ENCODE data around the gene GFI1. TPM values are rescaled to one million over a fixed set of nuclear protein-coding genes. Genes with fewer than 3 reads are reported as not detected.

GFI1 gene
- total RNA-seq, 1 donor from 2014 or later: 0.11 TPM

DNA sequence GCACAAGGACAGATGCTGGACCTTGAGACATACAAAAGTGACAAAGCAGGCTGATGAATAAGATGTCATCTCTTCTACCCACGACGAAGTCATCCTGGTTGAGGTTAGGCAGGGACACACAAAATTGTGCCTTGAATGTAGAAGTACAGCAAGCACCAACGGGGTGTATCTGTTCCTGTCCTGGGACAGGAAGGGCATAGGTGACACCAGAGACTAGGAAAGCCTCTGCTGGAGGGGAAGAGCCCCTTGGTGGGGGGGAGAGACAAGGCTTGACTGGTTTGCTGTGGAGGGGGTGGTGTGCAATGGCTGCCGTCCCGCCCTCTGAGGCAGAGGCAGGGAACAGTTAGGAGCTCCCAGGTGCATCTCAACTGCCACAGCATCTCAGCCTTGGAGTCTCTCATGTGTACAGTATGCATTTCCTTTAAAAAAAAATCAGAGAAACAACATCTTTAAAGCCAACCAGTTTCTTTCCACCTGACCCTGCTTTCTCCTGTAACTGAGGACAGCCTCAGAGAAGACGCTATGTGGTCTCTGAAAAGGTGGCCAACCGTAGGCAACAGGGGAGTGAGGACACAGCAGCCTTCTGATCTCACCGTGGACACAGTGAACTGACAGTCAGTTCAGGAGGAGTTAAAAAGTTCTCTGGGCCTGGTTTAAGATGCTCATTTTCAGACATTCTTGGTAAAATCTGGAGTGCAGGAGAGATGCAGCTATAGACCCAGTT is 17.7 kb upstream of the GFI1 start:
- H3K9me3 Mint-ChIP-seq (ENCODE audit: unreplicated experiment): no peaks in the 10 kb centered on the region
- peaks cover 4% of the 10 kb centered on the region for H3K4me1 Mint-ChIP-seq (ENCODE audit: unreplicated experiment)

DNA sequence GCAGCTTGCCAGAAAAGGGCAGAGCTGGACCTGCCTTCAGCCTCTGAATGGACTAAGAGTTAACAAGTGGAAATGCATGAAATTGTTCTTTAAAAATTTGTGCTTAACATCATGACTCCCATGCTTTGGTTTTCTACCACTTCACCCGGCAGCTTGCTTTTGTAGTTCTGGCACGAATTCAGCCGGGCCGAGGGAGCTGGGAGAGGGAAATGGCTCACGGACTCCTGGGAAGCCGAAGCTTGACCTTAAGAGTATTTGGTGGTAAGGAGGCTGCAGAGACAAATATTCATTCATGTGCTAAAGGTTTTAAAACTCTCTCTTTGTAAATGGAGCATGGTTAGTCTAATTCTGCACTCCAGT is 17.2 kb upstream of the GFI1 start:
- TF ChIP-seq, protein P1, sequence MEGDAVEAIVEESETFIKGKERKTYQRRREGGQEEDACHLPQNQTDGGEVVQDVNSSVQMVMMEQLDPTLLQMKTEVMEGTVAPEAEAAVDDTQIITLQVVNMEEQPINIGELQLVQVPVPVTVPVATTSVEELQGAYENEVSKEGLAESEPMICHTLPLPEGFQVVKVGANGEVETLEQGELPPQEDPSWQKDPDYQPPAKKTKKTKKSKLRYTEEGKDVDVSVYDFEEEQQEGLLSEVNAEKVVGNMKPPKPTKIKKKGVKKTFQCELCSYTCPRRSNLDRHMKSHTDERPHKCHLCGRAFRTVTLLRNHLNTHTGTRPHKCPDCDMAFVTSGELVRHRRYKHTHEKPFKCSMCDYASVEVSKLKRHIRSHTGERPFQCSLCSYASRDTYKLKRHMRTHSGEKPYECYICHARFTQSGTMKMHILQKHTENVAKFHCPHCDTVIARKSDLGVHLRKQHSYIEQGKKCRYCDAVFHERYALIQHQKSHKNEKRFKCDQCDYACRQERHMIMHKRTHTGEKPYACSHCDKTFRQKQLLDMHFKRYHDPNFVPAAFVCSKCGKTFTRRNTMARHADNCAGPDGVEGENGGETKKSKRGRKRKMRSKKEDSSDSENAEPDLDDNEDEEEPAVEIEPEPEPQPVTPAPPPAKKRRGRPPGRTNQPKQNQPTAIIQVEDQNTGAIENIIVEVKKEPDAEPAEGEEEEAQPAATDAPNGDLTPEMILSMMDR (IDR thresholded peaks at IDR 0.05): no peak
- Mint-ChIP-seq H3K9me3 (ENCODE audit: unreplicated experiment) (no peaks in the 10 kb centered on the region), H3K4me3 (ENCODE audit: unreplicated experiment) (no peak overlapping the region), H3K36me3 (ENCODE audit: unreplicated experiment) (no peaks in the 10 kb centered on the region), H3K4me1 (ENCODE audit: unreplicated experiment) (peaks cover 4% of the 10 kb centered on the region), H3K27ac (ENCODE audit: unreplicated experiment) (no peak overlapping the region), H3K27me3 (ENCODE audit: unreplicated experiment) (no peaks in the 10 kb centered on the region)
- DNase-seq (ENCODE audit: extremely low spot score, unreplicated experiment): no peak

More for the DNA sequence above, 17.7 kb upstream of the GFI1 start:
- Mint-ChIP-seq H3K36me3 (ENCODE audit: unreplicated experiment) (no peaks in the 10 kb centered on the region), H3K4me3 (ENCODE audit: unreplicated experiment) (no peak overlapping the region), H3K27me3 (ENCODE audit: unreplicated experiment) (no peaks in the 10 kb centered on the region), H3K27ac (ENCODE audit: unreplicated experiment) (no peak overlapping the region)
- no peak for DNase-seq (ENCODE audit: extremely low spot score, unreplicated experiment)
- TF ChIP-seq, protein P1 (IDR thresholded peaks at IDR 0.05): no peak

DNA sequence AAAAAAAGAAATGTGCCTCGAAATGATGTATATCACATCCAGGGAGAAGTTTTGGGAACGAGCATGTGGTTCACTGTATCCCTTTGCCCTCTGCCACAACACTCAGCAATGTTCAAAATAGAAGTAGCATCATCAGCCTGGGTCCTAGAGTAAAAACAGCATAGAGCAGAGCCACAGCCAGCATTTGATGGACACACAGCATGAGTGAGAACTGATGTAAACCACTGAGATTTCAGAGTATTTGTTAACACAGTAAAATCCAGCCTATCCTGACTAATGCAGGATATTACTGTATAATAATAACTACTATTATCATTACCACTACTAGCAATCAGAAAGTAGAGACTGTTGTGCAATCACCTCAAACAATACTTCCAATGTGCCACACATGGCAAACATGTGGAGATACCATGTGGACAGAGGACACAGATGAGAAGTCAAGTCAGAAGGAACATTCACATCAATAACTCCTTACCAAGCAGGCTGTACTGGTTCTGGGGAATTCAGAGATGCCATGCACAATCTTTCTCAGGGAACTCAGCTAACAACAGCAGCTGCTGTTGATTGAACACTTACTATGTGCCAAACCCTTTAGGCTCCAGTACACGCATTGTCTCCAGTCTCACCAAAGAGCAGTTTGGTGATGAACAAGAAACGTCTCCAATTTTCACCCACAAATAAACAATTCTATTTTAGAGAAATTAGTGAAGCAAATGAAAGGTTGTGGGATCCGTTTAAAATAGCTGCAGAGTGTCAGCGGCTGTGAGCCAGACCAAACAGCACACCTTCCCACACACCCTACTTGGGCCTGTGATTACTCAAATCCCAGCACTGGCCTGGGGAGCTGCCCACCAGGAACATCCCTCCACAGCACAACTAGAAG is 16.6 kb upstream of the GFI1 start:
- Mint-ChIP-seq H3K4me1 (ENCODE audit: unreplicated experiment) (peaks cover 4% of the 10 kb centered on the region), H3K9me3 (ENCODE audit: unreplicated experiment) (peaks cover 4% of the 10 kb centered on the region), H3K36me3 (ENCODE audit: unreplicated experiment) (no peaks in the 10 kb centered on the region), H3K27me3 (ENCODE audit: unreplicated experiment) (peaks cover 3% of the 10 kb centered on the region), H3K27ac (ENCODE audit: unreplicated experiment) (no peak overlapping the region), H3K4me3 (ENCODE audit: unreplicated experiment) (no peak overlapping the region)
- TF ChIP-seq, protein P1 (IDR thresholded peaks at IDR 0.05): no peak
- DNase-seq (ENCODE audit: extremely low spot score, unreplicated experiment): no peak

DNA sequence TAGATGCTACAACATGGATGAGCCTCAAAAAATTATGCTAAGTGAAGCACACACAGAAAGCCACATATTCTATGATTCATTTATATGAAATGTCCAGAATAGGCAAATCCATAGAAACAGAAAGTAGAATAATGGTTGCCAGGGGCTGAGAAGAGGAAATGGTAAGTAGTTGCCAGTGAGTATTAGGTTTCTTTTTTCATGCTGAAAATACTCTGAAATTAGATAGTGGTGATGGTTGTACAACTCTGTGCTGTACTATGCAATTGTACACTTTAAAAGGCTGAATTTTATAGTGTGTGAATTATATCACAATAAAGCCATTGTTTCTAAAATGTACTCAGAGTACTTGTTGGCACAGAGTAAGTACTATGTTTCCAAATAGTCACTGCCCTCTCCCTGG is 15.5 kb upstream of the GFI1 start:
- Mint-ChIP-seq H3K4me3 (ENCODE audit: unreplicated experiment) (no peak overlapping the region), H3K4me1 (ENCODE audit: unreplicated experiment) (peaks cover 4% of the 10 kb centered on the region), H3K36me3 (ENCODE audit: unreplicated experiment) (no peaks in the 10 kb centered on the region), H3K27ac (ENCODE audit: unreplicated experiment) (no peak overlapping the region), H3K27me3 (ENCODE audit: unreplicated experiment) (peaks cover 10% of the 10 kb centered on the region), H3K9me3 (ENCODE audit: unreplicated experiment) (peaks cover 5% of the 10 kb centered on the region)
- TF ChIP-seq, protein P1 (IDR thresholded peaks at IDR 0.05): no peak
- no peak for DNase-seq (ENCODE audit: extremely low spot score, unreplicated experiment)

DNA sequence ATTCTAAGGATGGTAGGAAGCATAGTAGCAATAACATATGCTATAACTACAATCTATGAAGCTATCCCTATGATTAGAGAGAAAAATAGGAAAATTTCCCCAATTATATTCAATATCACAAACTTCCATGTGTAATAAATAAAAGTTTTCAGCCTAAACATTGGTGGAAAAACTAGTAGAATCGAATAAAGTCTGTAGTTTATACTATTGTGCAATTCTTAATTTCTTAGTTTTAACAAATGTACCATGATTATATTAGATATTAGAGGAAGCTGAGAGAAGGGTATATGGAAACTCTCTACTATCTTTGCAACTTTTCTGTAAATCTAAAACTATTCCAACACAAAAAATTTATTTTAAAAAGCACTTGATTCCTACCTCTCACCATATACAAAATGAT is 13.8 kb upstream of the GFI1 start:
- TF ChIP-seq, protein P1 (IDR thresholded peaks at IDR 0.05): no peak
- Mint-ChIP-seq H3K27me3 (ENCODE audit: unreplicated experiment) (peaks cover 13% of the 10 kb centered on the region), H3K36me3 (ENCODE audit: unreplicated experiment) (no peaks in the 10 kb centered on the region)

More for the DNA sequence above, 13.8 kb upstream of the GFI1 start:
- DNase-seq (ENCODE audit: extremely low spot score, unreplicated experiment): no peak
- Mint-ChIP-seq H3K4me1 (ENCODE audit: unreplicated experiment) (peaks cover 4% of the 10 kb centered on the region), H3K4me3 (ENCODE audit: unreplicated experiment) (no peak overlapping the region), H3K9me3 (ENCODE audit: unreplicated experiment) (peaks cover 5% of the 10 kb centered on the region), H3K27ac (ENCODE audit: unreplicated experiment) (no peak overlapping the region)

All from osteocyte (in vitro differentiated cells).